Stomach (tissue), 4 donors: Measurements from ENCODE around the gene KIDINS220.

ENCODE experiments used
- CTCF ChIP-seq, 7 experiments: fragments of 450-650 bp in 4 of 7; fragments of 200-600 bp in 3 of 7; sonication (generic) in 3 of 7; IDR thresholded peaks; one replicate each; pipeline ENCODE4 v1.5.1; 2016 to 2019; ENCODE audit warnings: antibody characterized with exemption in 7 of 7, control low read depth in 2 of 7, mild to moderate bottlenecking in 1 of 7
- EP300 ChIP-seq: sonication (generic); formaldehyde crosslinking; IDR thresholded peaks from one replicate; pipeline ENCODE4 v1.6.1; 2017; ENCODE audit warnings: antibody characterized with exemption

- TF ChIP-seq EP300 (no peak), CTCF (IDR thresholded peaks at IDR 0.05) (no peak)
Observed at GRCh38 chr2:8722986-8723385, 114.4 kb downstream of the KIDINS220 start.
